ENCODE measurements around the gene PHLDA1. TPM values are rescaled to one million over a fixed set of nuclear protein-coding genes. Genes with fewer than 3 reads are reported as not detected.

PHLDA1 gene
- total RNA-seq, 2 donors from 2014 or later, result 5.7 to 10.4 TPM

DNA sequence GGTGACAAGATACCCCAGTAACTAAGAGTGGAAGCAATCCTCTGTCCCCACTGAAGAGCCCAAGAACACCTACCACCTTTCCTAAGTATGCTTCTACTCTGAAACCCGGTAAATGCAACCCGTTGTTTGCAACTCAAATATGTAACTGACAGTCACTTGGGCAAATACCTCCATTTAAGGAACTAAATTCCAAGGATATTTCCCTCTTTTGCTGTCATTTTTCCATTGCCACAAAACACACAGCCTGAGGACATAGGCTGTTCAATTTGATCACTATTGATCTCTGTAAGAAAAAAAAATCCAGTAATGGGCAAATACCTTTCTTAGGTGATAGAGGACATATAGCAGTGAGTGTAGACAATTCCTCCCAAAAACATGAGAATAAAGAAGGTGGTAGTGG is 6.6 kb upstream of the PHLDA1 start:
- Histone ChIP-seq H3K4me1 (no peaks in the 10 kb centered on the region), H3K9ac (ENCODE audit: low read depth in 2 of 2, low read length in 2 of 2) (no peak overlapping the region), H3K27me3 (no peaks in the 10 kb centered on the region), H3K9me3 (no peaks in the 10 kb centered on the region), H3K4me3 (no peak overlapping the region), H3K27ac (no peak overlapping the region), H3K36me3 (no peaks in the 10 kb centered on the region)
- intact Hi-C loops (cut with DNase I), result loop anchor here (5.0 to 10.0 kb wide), 3 partner anchors 213 to 511 kb away; no protein-coding TSS in a partner anchor
- no peak for DNase-seq
- no peak for TF ChIP-seq CTCF (IDR thresholded peaks at IDR 0.05)

- no peak overlapping the region for H3K9ac ChIP-seq (ENCODE audit: low read depth in 2 of 2, low read length in 2 of 2)
These were observed 5.8 kb upstream of the PHLDA1 start for GRCh38 chr12:76037130-76038103.

GRCh38 chr12:76035045-76035444 is 3.5 kb upstream of the PHLDA1 start:
- no peak overlapping the region for H3K9ac ChIP-seq (ENCODE audit: low read depth in 2 of 2, low read length in 2 of 2)
- no peaks in the 10 kb centered on the region for H3K4me1 ChIP-seq
- TF ChIP-seq CTCF (IDR thresholded peaks at IDR 0.05), result no peak
- no peaks in the 10 kb centered on the region for H3K27me3 ChIP-seq
- no peak overlapping the region for H3K4me3 ChIP-seq
- intact Hi-C loops (cut with DNase I), result loop anchor here (5.0 to 10.0 kb wide), 3 partner anchors 210 to 508 kb away; no protein-coding TSS in a partner anchor
- no peaks in the 10 kb centered on the region for H3K9me3 ChIP-seq
- H3K27ac ChIP-seq, result no peak overlapping the region
- no peak for DNase-seq
- H3K36me3 ChIP-seq, result no peaks in the 10 kb centered on the region

More at GRCh38 chr12:76037130-76038103, 5.8 kb upstream of the PHLDA1 start:
- intact Hi-C loops (cut with DNase I), result loop anchor here (5.0 to 10.0 kb wide), 3 partner anchors 213 to 510 kb away; no protein-coding TSS in a partner anchor
- TF ChIP-seq CTCF (IDR thresholded peaks at IDR 0.05), result peak; percentile 76
- H3K4me3 ChIP-seq, result no peak overlapping the region
- H3K9me3 ChIP-seq, result no peaks in the 10 kb centered on the region
- H3K36me3 ChIP-seq, result no peaks in the 10 kb centered on the region
- peak; percentile 36 for DNase-seq
- H3K27ac ChIP-seq, result no peak overlapping the region
- H3K27me3 ChIP-seq, result no peaks in the 10 kb centered on the region
- H3K4me1 ChIP-seq, result no peaks in the 10 kb centered on the region

- no peaks in the 10 kb centered on the region for H3K9me3 ChIP-seq
- H3K4me1 ChIP-seq, result no peaks in the 10 kb centered on the region
- no peak for TF ChIP-seq CTCF (IDR thresholded peaks at IDR 0.05)
- H3K9ac ChIP-seq (ENCODE audit: low read depth in 2 of 2, low read length in 2 of 2), result peak overlapping the region in 1 of 2 donors; percentile 84
- H3K4me3 ChIP-seq, result peak overlapping the region; percentile 61
- peak overlapping the region; percentile 90 for H3K27ac ChIP-seq
- intact Hi-C loops (cut with DNase I), result loop anchor here (10.0 kb wide), 1 partner anchor 209 kb away; no protein-coding TSS in a partner anchor
- no peak for DNase-seq
- H3K36me3 ChIP-seq, result no peaks in the 10 kb centered on the region
- H3K27me3 ChIP-seq, result no peaks in the 10 kb centered on the region
These were observed 1.8 kb upstream of the PHLDA1 start for GRCh38 chr12:76033081-76034011.

Data from colonic mucosa (tissue), 4 donors.